GM21717 (cell line): ENCODE data around the gene FMN1.

Experiments used
- ATAC-seq: cut with Tn5 transposase; IDR thresholded peaks from one replicate; pipeline ENCODE4 v1.9.1; 2021; ENCODE audit warnings: mild to moderate bottlenecking, moderate library complexity; ENCODE audit not compliant: unreplicated experiment

Gene FMN1

DNA sequence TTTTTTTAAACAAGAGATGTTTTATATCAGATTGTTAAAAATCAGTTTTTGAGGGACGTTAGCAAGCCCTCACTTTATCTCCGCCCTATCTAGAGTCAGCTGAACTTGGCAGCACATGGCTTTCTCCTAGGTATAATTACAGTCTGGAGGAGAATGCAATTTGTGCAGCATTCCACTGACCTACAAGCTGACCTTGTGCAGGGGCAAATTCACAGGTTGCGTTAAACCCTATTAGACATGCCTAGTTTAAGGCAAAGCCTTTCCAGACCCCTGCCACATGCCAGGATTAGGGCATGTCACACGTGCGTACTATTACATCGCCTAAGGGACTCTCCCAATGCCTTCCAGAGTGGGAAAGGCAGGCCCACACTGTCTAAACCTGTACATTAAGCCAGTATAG, 252.7 kb downstream of the FMN1 start:
- no peak for ATAC-seq

DNA sequence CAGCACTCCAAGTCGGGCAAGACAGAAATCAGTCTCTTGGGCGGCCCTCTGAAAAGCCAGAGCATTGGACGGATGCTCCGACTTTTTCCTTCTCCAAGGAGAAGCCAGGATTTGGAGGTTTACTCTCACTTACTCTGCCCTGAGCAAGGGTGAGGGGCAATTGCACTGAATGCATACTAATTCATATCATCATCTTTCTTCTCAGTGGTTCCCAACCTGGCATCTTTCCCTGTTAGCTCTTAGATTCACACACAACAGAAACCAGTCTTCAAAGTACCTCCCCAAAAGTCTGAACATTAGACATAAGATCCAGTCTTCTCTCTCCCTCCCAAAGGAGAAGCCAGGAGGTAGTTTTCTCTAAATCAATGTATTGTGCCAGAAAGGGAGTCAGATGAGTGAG, 257.5 kb downstream of the FMN1 start:
- no peak for ATAC-seq

- ATAC-seq = no peak
Observed at GRCh38 chr15:32936283-32936918, 258.1 kb downstream of the FMN1 start.

GRCh38 chr15:32935139-32935538, 259.4 kb downstream of the FMN1 start:
- no peak for ATAC-seq

DNA sequence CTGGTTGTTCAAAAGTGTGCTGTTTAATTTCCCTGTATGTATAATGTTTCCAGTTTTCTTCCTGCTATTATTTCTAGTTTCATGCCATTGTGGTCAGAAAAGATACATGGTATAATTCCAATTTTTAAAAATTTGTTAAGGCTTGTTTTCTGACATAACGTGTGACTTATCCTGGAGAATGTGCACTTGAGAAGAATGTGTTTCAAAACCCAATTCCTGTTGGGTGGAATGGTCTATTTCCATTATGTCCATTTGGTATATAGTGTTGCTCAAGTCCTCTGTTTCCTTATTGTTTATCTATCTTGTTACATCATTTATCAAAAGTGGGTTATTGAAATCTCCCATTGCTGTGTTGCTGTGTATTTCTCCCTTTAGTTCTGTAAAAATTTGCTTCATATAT, 261.3 kb downstream of the FMN1 start:
- ATAC-seq = no peak

GRCh38 chr15:32928876-32929275, 265.6 kb downstream of the FMN1 start:
- no peak for ATAC-seq

- ATAC-seq = no peak
Observed at GRCh38 chr15:32927124-32927523, 267.4 kb downstream of the FMN1 start.

DNA sequence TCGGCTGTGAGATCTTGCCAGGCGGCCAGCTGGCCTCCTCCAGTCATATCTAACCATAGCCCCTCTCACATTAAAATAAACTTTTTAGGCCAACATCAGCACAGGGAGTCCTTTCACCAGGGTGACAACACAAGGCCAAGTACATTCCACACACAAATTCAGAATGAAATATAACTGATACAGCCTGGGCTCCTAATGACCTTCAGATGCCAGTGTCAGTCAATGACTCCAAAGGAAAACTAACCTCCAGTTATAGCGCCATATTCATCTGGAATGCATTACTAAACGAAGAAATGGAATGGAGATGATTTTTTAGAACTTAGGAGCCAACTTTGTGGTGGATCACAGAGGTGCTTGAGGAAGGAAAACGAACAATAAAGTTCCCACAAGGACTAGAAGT, 271.3 kb downstream of the FMN1 start:
- no peak for ATAC-seq

GRCh38 chr15:32922541-32922940, 272.0 kb downstream of the FMN1 start:
- ATAC-seq = no peak

GRCh38 chr15:32919749-32920414, 274.6 kb downstream of the FMN1 start:
- no peak for ATAC-seq

DNA sequence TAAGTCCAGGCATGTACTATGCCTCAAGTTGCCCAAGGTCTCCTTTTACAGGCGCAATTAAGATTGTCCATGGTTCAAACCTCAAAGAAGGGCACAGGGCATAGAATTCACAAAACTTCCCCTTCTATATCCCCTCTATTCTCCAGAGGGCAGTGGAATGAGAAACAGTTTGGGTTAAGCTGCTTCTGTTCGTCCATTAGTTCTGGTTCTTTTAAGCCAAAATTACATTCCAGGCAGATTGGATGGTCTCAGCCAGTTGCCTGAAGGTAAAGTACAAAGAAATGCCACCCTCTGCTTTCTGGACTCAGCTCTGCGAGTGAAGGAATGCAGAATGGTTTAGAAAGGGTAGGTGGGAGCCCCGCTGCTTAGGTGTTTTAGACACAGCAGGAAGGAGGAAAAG, 276.0 kb downstream of the FMN1 start:
- ATAC-seq = no peak

GRCh38 chr15:32910839-32911238, 283.7 kb downstream of the FMN1 start:
- ATAC-seq = no peak

GRCh38 chr15:32909431-32909830, 285.1 kb downstream of the FMN1 start:
- ATAC-seq = no peak

DNA sequence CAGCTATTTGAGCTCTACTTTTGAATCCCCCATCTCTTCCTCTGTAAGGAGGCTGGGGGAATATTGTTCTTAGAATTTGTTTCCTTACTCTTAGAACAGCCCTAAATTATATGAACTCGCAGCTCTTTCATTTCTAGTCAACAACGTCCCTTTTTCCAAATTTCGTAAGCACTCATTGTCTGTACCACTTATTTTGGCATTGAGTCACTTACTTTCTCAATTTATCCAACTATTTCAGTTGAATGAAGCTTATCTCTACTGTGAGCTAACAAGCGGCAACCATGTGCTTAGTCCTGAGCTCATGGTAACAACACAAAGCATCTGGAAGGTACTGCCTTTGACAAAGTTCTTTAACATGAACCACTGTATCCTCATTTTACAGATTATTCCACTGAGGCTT, 285.6 kb downstream of the FMN1 start:
- ATAC-seq = peak; percentile 6

- peak; percentile 88 for ATAC-seq
Observed at GRCh38 chr15:32908135-32908801, 286.2 kb downstream of the FMN1 start.

GRCh38 chr15:32905481-32905880, 289.0 kb downstream of the FMN1 start:
- ATAC-seq = no peak

GRCh38 chr15:32904448-32904847, 290.1 kb downstream of the FMN1 start:
- ATAC-seq = no peak

DNA sequence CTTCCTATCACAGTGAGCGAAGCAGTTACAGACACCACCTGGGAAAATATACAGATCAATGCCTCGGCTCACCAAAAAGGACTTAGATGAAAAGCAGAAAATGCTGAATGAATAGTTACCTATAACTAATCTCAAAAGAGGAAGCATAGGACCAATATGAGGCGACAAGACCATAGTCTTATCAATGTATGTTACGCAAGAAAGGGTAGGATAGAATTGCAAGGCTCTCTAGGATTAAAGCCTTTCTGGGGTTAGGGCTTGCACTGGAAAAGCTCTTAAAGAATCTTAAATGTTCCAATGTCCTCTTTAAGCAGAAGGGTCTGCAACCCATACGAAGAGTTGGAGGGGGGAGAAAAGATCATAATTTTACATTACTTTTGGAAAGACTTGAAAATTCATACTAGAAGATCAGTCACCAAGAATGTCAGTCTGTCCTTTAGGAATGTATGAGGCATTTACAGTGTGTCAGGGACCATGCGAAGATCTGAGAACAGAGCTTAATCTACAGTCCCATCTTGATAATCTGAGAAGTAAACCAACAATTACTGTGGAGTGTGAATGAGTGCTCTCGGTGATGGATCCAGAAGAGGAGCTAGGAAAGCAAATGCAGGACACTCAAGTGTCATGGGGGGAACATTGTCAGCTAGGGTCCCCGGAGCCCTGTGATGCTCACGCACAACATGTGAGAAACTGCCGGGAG, 290.8 kb downstream of the FMN1 start:
- no peak for ATAC-seq

DNA sequence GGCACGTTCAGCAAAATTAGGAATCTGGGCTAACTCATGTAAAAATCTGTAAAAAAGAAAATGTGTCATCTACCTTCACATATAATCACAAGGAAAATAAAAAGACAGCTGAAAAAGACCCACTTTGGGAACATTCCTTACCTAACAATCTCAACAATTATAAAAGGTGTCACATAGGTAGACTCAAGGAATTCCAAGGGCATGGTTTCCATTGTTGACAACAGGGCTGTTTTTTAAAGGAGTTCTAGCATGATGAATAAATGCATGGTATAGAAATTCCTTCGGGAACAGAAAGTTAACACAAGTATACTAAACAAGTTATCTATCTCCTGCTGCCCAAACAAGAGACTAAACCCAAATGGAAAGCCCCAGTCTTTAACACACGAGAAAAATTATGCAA, 292.5 kb downstream of the FMN1 start:
- no peak for ATAC-seq

GRCh38 chr15:32901192-32901591, 293.3 kb downstream of the FMN1 start:
- no peak for ATAC-seq

GRCh38 chr15:32899126-32899596, 295.4 kb downstream of the FMN1 start:
- no peak for ATAC-seq

DNA sequence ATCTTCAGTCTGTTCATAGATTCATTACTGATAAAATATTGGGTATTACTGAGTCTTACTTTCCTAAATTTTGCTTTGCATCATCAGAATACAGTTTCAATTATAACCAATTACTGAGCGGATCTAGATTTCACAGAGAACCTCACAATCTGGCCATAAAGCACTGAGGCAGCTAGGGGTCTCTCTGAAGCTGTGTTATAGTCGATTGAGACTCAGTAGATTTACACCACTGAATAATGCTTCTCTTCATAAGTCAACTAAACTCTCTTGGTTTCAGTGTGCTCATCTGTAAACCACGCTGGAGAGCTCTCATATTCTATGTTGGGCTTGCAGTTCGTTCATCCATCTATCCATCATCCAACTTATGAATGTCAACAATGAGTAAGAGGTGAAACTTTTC, 296.1 kb downstream of the FMN1 start:
- ATAC-seq = no peak
